Esophagus muscularis mucosa (tissue), 4 donors: ENCODE measurements around the gene TIMM22. TPM values are rescaled to one million over a fixed set of nuclear protein-coding genes. Genes with fewer than 3 reads are reported as not detected.
"Not testable (repeated sequence)": the region's sequence is repeated elsewhere in the genome, so short reads cannot be mapped to it uniquely, and the experiment has no call there.

Experiments
- DNase-seq: peaks from one replicate; pipeline ENCODE4 v3.0.0-alpha.2; 2017; ENCODE audit errors: extremely low spot score
- H3K27ac ChIP-seq, 4 donors: fragments of 200-600 bp; sonication (generic); replicated peaks in 1 of 4; 1 replicate in 3 of 4; 2 replicates in 1 of 4; pipeline ENCODE4 v1.5.1; 2016 to 2019; ENCODE audit warnings: mild to moderate bottlenecking in 1 of 4
- H3K27me3 ChIP-seq, 4 donors: fragments of 200-600 bp; sonication (generic); one replicate each; pipeline versions ENCODE4 v1.5.1 to v1.6.0; 2016 to 2019
- H3K36me3 ChIP-seq, 4 donors: fragments of 200-600 bp; sonication (generic); one replicate each; pipeline ENCODE4 v1.5.1; 2016 to 2019
- H3K4me1 ChIP-seq, 4 donors: fragments of 200-600 bp; sonication (generic); one replicate each; pipeline ENCODE4 v1.5.1; 2016 to 2019
- H3K4me3 ChIP-seq, 4 donors: fragments of 200-600 bp; sonication (generic); 1 replicate in 2 of 4; 2 replicates in 2 of 4; pipeline ENCODE4 v1.5.1; 2016 to 2019; ENCODE audit warnings: mild to moderate bottlenecking in 4 of 4, moderate library complexity in 1 of 4
- H3K9me3 ChIP-seq, 4 donors: fragments of 200-600 bp; sonication (generic); 1 replicate in 3 of 4; 2 replicates in 1 of 4; pipeline ENCODE4 v1.5.1; 2016 to 2019
- EP300 ChIP-seq: sonication (generic); formaldehyde crosslinking; IDR thresholded peaks from one replicate; pipeline ENCODE4 v1.6.1; 2017; ENCODE audit warnings: antibody characterized with exemption
- POLR2A ChIP-seq: fragments of 450-650 bp; IDR thresholded peaks from one replicate; pipeline ENCODE4 v1.6.1; 2017; ENCODE audit warnings: antibody characterized with exemption, moderate library complexity, mild to moderate bottlenecking, low read depth
- POLR2AphosphoS5 ChIP-seq, 2 donors: sonication (generic); formaldehyde crosslinking; IDR thresholded peaks; one replicate each; pipeline ENCODE4 v1.6.1; 2017; ENCODE audit warnings: antibody characterized with exemption in 2 of 2
- WGBS: methylation state at CpG from one replicate; pipeline ENCODE4 v1.1.5; 2018; 5-methylcytosine and 5-hydroxymethylcytosine counted together
- intact Hi-C: fragments of 100-400 bp; cut with DNase I; formaldehyde crosslinking; loops from one replicate; pipeline ENCODE4 v1.15.1; 2023
- total RNA-seq, 4 donors: library from RNA; depleted of rRNA; stranded (reverse); fragments of >200 nt; gene quantifications; one replicate each; pipeline versions ENCODE4 v1.1.0 to v1.2.1, GENCODE V29; 2016
- TF ChIP-seq, protein P1 (sequence below), 3 experiments: fragments of 200-600 bp in 2 of 3; fragments of 450-650 bp in 1 of 3; sonication (generic) in 2 of 3; IDR thresholded peaks; one replicate each; pipeline ENCODE4 v1.5.1; 2017 to 2019; ENCODE audit warnings: antibody characterized with exemption in 3 of 3, mild to moderate bottlenecking in 2 of 3, moderate library complexity in 1 of 3

Gene TIMM22
- total RNA-seq, 4 donors from 2014 or later, result 14.1 to 17.9 (median 15.8) TPM

DNA sequence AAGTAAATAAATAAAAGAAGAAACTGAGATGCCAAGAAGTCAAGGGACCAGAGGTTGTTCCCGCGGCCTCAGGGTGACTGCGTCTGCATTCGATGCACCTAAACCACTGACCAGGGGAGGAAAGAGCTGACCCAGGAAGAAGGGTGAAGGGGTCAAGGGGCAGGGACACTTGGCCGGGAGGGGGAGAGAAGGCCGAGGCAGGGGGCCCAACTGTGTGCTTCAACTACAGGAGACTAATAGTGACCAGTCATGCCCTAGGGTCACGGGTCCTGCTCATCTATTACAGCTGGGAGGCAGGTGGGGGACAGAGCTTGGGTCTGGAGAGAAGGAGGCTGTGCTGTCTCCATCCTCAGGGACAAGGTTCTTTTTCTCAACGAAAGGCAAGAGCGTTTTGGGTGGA, 44.8 kb downstream of the TIMM22 start:
- no peak for DNase-seq
- peak overlapping the region in 1 of 4 donors; percentile 14 for H3K27ac ChIP-seq
- intact Hi-C loops, result no loop called here
- TF ChIP-seq EP300, result no peak
- H3K36me3 ChIP-seq, result peaks cover 0 to 21% (median 13%) of the 10 kb centered on the region in 4 donors
- H3K4me3 ChIP-seq, result no peak overlapping the region
- no peaks in the 10 kb centered on the region for H3K9me3 ChIP-seq
- no peaks in the 10 kb centered on the region for H3K27me3 ChIP-seq
- H3K4me1 ChIP-seq, result peaks cover 53 to 75% (median 69%) of the 10 kb centered on the region in 4 donors
- WGBS, result 92% methylated on average over 9 of the region's 9 CpGs

DNA sequence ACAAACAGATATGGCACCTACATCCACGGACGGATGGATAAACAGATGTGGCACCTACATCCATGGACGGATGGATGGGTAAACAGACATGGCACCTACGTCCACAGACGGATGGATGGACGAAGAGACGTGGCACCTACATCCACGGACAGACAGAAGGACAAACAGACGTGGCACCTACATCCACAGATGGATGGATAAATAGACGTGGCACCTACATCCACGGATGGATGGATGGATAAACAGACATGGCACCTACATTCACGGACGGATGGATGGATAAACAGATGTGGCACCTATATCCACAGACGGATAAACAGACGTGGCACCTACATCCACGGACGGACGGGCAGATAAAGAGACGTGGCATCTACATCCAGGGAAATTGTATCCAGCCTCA, 45.6 kb downstream of the TIMM22 start:
- H3K27me3 ChIP-seq, result no peaks in the 10 kb centered on the region
- peaks cover 0 to 24% (median 11%) of the 10 kb centered on the region in 4 donors for H3K36me3 ChIP-seq
- DNase-seq, result no peak
- TF ChIP-seq, protein P1, sequence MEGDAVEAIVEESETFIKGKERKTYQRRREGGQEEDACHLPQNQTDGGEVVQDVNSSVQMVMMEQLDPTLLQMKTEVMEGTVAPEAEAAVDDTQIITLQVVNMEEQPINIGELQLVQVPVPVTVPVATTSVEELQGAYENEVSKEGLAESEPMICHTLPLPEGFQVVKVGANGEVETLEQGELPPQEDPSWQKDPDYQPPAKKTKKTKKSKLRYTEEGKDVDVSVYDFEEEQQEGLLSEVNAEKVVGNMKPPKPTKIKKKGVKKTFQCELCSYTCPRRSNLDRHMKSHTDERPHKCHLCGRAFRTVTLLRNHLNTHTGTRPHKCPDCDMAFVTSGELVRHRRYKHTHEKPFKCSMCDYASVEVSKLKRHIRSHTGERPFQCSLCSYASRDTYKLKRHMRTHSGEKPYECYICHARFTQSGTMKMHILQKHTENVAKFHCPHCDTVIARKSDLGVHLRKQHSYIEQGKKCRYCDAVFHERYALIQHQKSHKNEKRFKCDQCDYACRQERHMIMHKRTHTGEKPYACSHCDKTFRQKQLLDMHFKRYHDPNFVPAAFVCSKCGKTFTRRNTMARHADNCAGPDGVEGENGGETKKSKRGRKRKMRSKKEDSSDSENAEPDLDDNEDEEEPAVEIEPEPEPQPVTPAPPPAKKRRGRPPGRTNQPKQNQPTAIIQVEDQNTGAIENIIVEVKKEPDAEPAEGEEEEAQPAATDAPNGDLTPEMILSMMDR (IDR thresholded peaks at IDR 0.05), result no peak
- TF ChIP-seq POLR2AphosphoS5 (IDR thresholded peaks at IDR 0.05) (no peak), EP300 (no peak), POLR2A (no peak)
- intact Hi-C loops, result no loop called here
- 84% methylated on average over 19 of the region's 19 CpGs for WGBS
- H3K9me3 ChIP-seq, result no peaks in the 10 kb centered on the region
- H3K4me3 ChIP-seq, result no peak overlapping the region
- H3K27ac ChIP-seq, result peak overlapping the region in 2 of 4 donors; percentile 92 to 93
- H3K4me1 ChIP-seq, result peaks cover 58 to 83% (median 76%) of the 10 kb centered on the region in 4 donors

- Histone ChIP-seq H3K4me1 (peaks cover 62 to 89% (median 83%) of the 10 kb centered on the region in 4 donors), H3K9me3 (no peaks in the 10 kb centered on the region), H3K27ac (peak overlapping the region; percentile 83 to 93 (median 88)), H3K4me3 (peak overlapping the region; percentile 14 to 40 (median 32)), H3K27me3 (no peaks in the 10 kb centered on the region), H3K36me3 (peaks cover 0 to 28% (median 13%) of the 10 kb centered on the region in 4 donors)
- TF ChIP-seq POLR2AphosphoS5 (IDR thresholded peaks at IDR 0.05), result peak in 1 of 2 donors; percentile 49
- no peak for TF ChIP-seq POLR2A
- TF ChIP-seq, protein P1 (IDR thresholded peaks at IDR 0.05), result no peak
- TF ChIP-seq EP300, result no peak
- intact Hi-C loops, result no loop called here
- DNase-seq, result no peak
- WGBS, result 21% methylated on average over 18 of the region's 21 CpGs
Measured at GRCh38 chr17:1043601-1044251, 46.8 kb downstream of the TIMM22 start.

DNA sequence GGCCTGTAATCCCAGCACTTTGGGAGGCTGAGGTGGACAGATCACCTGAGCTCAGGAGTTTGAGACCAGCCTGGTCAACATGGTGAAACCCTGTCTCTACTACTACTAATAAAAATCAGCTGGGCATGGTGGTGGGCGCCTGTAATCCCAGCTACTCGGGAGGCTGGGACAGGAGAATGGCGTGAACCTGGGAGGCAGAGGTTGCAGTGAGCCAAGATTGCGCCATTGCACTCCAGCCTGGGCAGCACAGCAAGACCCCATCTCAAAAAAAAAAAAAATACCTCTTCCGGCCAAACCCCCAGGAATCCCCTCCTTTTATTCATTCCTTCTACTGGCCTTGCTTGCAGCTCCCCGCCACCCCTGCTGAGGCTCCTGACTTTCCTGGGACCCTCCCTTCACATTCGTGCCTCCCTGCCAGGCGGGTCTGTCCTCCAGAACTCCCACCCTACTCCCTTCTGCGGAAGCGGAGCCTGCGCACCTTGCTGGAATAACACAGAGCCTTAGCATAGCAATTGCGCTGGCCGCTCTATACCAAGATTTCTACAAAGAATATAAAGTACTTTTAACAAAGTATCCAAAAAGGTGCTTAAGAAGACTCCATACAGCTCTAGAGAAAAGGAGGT, 47.6 kb downstream of the TIMM22 start:
- Histone ChIP-seq H3K27ac (peak overlapping the region; percentile 83 to 93 (median 88)), H3K36me3 (peaks cover 0 to 35% (median 20%) of the 10 kb centered on the region in 4 donors), H3K4me1 (peaks cover 56 to 84% (median 83%) of the 10 kb centered on the region in 4 donors), H3K4me3 (peak overlapping the region in 1 of 4 donors; percentile 33)
- intact Hi-C loops, H3K27me3 ChIP-seq, DNase-seq, H3K9me3 ChIP-seq: not testable (repeated sequence)
- 87% methylated on average over 13 of the region's 13 CpGs for WGBS

DNA sequence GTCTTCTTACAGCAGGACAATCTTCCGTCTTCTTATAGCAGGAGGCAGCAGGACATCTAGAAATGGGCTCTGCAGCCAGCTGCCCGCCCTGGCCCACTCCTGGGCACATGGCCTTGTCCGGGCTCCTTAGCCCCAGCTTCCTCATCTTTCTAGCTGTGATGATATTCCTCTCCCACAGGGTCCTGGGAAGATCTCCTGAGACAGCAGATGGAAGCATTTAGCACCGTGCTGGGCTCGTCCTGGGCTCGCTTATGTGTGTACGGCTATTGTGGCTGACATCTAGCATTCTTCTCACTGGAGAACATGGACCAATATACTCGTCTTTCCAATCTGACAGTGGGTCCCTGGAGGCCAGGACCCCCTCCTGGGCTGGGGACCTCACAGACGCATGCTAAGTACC, 48.5 kb downstream of the TIMM22 start:
- DNase-seq, result no peak
- H3K4me1 ChIP-seq, result peaks cover 46 to 84% (median 77%) of the 10 kb centered on the region in 4 donors
- H3K27ac ChIP-seq, result peak overlapping the region; percentile 83 to 93 (median 88)
- TF ChIP-seq EP300, result no peak
- no peak for TF ChIP-seq POLR2A
- TF ChIP-seq POLR2AphosphoS5 (IDR thresholded peaks at IDR 0.05), result no peak
- TF ChIP-seq, protein P1 (IDR thresholded peaks at IDR 0.05), result no peak
- WGBS, result 86% methylated on average over 9 of the region's 9 CpGs
- no peak overlapping the region for H3K4me3 ChIP-seq
- H3K9me3 ChIP-seq, result no peaks in the 10 kb centered on the region
- no peaks in the 10 kb centered on the region for H3K27me3 ChIP-seq
- H3K36me3 ChIP-seq, result peaks cover 0 to 45% (median 30%) of the 10 kb centered on the region in 4 donors
- intact Hi-C loops, result no loop called here
